Esophagus muscularis mucosa (tissue), 4 donors: ENCODE data around the gene ZNF503. TPM values are rescaled to one million over a fixed set of nuclear protein-coding genes. Genes with fewer than 3 reads are reported as not detected.

Source experiments
- DNase-seq: peaks from one replicate; pipeline ENCODE4 v3.0.0-alpha.2; 2017; ENCODE audit errors: extremely low spot score
- H3K27ac ChIP-seq, 4 donors: fragments of 200-600 bp; sonication (generic); replicated peaks in 1 of 4; 1 replicate in 3 of 4; 2 replicates in 1 of 4; pipeline ENCODE4 v1.5.1; 2016 to 2019; ENCODE audit warnings: mild to moderate bottlenecking in 1 of 4
- H3K27me3 ChIP-seq, 4 donors: fragments of 200-600 bp; sonication (generic); one replicate each; pipeline versions ENCODE4 v1.5.1 to v1.6.0; 2016 to 2019
- H3K36me3 ChIP-seq, 4 donors: fragments of 200-600 bp; sonication (generic); one replicate each; pipeline ENCODE4 v1.5.1; 2016 to 2019
- H3K4me1 ChIP-seq, 4 donors: fragments of 200-600 bp; sonication (generic); one replicate each; pipeline ENCODE4 v1.5.1; 2016 to 2019
- H3K4me3 ChIP-seq, 4 donors: fragments of 200-600 bp; sonication (generic); 1 replicate in 2 of 4; 2 replicates in 2 of 4; pipeline ENCODE4 v1.5.1; 2016 to 2019; ENCODE audit warnings: mild to moderate bottlenecking in 4 of 4, moderate library complexity in 1 of 4
- H3K9me3 ChIP-seq, 4 donors: fragments of 200-600 bp; sonication (generic); 1 replicate in 3 of 4; 2 replicates in 1 of 4; pipeline ENCODE4 v1.5.1; 2016 to 2019
- CTCF ChIP-seq, 3 experiments: fragments of 200-600 bp in 2 of 3; fragments of 450-650 bp in 1 of 3; sonication (generic) in 2 of 3; IDR thresholded peaks; one replicate each; pipeline ENCODE4 v1.5.1; 2017 to 2019; ENCODE audit warnings: antibody characterized with exemption in 3 of 3, mild to moderate bottlenecking in 2 of 3, moderate library complexity in 1 of 3
- EP300 ChIP-seq: sonication (generic); formaldehyde crosslinking; IDR thresholded peaks from one replicate; pipeline ENCODE4 v1.6.1; 2017; ENCODE audit warnings: antibody characterized with exemption
- POLR2A ChIP-seq: fragments of 450-650 bp; IDR thresholded peaks from one replicate; pipeline ENCODE4 v1.6.1; 2017; ENCODE audit warnings: antibody characterized with exemption, moderate library complexity, mild to moderate bottlenecking, low read depth
- POLR2AphosphoS5 ChIP-seq, 2 donors: sonication (generic); formaldehyde crosslinking; IDR thresholded peaks; one replicate each; pipeline ENCODE4 v1.6.1; 2017; ENCODE audit warnings: antibody characterized with exemption in 2 of 2
- WGBS: methylation state at CpG from one replicate; pipeline ENCODE4 v1.1.5; 2018; 5-methylcytosine and 5-hydroxymethylcytosine counted together
- intact Hi-C: fragments of 100-400 bp; cut with DNase I; formaldehyde crosslinking; loops from one replicate; pipeline ENCODE4 v1.15.1; 2023
- total RNA-seq, 4 donors: library from RNA; depleted of rRNA; stranded (reverse); fragments of >200 nt; gene quantifications; one replicate each; pipeline versions ENCODE4 v1.1.0 to v1.2.1, GENCODE V29; 2016

ZNF503 gene
- total RNA-seq, 4 donors from 2014 or later = 21.2 to 101 (median 65.1) TPM

DNA sequence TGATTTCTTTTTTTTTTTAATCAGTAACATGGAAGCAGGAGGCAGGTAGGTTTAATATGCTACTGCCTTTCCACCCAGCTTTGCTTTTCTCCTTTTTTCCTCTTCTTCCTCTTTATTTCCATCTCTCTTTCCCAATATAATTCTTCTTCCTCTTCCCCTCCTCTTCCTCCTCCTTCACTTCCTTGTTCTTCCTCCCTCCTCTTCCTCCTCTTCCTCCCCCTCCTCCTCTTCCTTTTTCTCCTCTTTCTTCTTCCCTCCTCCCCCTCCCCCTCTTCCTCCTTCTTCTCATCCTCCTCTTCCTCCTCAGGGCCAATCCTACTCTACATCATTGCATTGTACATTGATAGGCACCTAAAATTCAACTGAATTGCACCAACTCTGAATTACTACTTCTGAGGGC is 11.4 kb downstream of the ZNF503 start:
- TF ChIP-seq EP300 (no peak), CTCF (IDR thresholded peaks at IDR 0.05) (no peak), POLR2AphosphoS5 (IDR thresholded peaks at IDR 0.05) (no peak), POLR2A (no peak)
- Histone ChIP-seq H3K4me3 (no peak overlapping the region), H3K9me3 (peaks cover 3 to 17% (median 8%) of the 10 kb centered on the region in 4 donors), H3K27me3 (no peaks in the 10 kb centered on the region), H3K36me3 (peaks cover 0 to 8% (median 0%) of the 10 kb centered on the region in 4 donors), H3K27ac (no peak overlapping the region), H3K4me1 (peaks cover 0 to 14% (median 11%) of the 10 kb centered on the region in 4 donors)
- intact Hi-C loops = loop anchor here (5.0 kb wide), 1 partner anchor 93 kb away; no protein-coding TSS in a partner anchor
- DNase-seq = no peak

GRCh38 chr10:75388082-75388481 is 13.5 kb downstream of the ZNF503 start:
- no peaks in the 10 kb centered on the region for H3K27me3 ChIP-seq
- H3K9me3 ChIP-seq = peaks cover 3 to 18% (median 8%) of the 10 kb centered on the region in 4 donors
- no peak overlapping the region for H3K4me3 ChIP-seq
- intact Hi-C loops = no loop called here
- TF ChIP-seq POLR2A (no peak), POLR2AphosphoS5 (IDR thresholded peaks at IDR 0.05) (no peak), EP300 (no peak), CTCF (IDR thresholded peaks at IDR 0.05) (no peak)
- no peaks in the 10 kb centered on the region for H3K4me1 ChIP-seq
- no peak overlapping the region for H3K27ac ChIP-seq
- no peak for DNase-seq
- WGBS = 93% methylated on average over 3 of the region's 3 CpGs
- peaks cover 0 to 4% (median 0%) of the 10 kb centered on the region in 4 donors for H3K36me3 ChIP-seq

DNA sequence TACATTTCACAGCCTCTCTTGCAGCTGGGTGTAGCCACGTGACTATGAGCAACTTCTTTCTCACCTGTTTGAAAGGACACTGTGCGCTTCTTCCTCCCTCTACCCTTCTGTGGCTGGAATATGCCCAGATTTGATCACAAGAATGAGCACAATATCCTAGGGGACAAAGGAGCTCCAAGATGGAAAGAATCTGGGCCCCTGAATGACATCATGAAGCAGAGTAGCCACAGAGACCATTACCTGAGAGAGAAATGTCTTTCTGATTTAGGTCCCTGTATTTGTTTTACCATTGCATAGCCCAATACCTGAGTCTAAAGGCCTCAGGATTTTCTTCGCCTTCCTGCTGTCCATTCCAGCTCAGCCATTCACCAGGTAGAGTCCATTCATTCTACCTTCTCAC is 15.4 kb downstream of the ZNF503 start:
- Histone ChIP-seq H3K4me3 (no peak overlapping the region), H3K36me3 (peaks cover 0 to 4% (median 0%) of the 10 kb centered on the region in 4 donors), H3K27me3 (no peaks in the 10 kb centered on the region), H3K4me1 (no peaks in the 10 kb centered on the region), H3K27ac (no peak overlapping the region), H3K9me3 (peaks cover 3 to 18% (median 8%) of the 10 kb centered on the region in 4 donors)
- WGBS = 99% methylated on average over 3 of the region's 3 CpGs
- TF ChIP-seq EP300 (no peak), CTCF (IDR thresholded peaks at IDR 0.05) (no peak), POLR2A (no peak)
- intact Hi-C loops = no loop called here
- no peak for DNase-seq

- DNase-seq = no peak
- WGBS = 97% methylated on average over 6 of the region's 6 CpGs
- Histone ChIP-seq H3K4me1 (peaks cover 0 to 17% (median 0%) of the 10 kb centered on the region in 4 donors), H3K4me3 (no peak overlapping the region), H3K36me3 (no peaks in the 10 kb centered on the region), H3K9me3 (no peaks in the 10 kb centered on the region), H3K27ac (no peak overlapping the region), H3K27me3 (no peaks in the 10 kb centered on the region)
- intact Hi-C loops = no loop called here
- no peak for TF ChIP-seq POLR2AphosphoS5 (IDR thresholded peaks at IDR 0.05)
- TF ChIP-seq CTCF (IDR thresholded peaks at IDR 0.05) = no peak
- TF ChIP-seq EP300 = no peak
- no peak for TF ChIP-seq POLR2A
Observed at GRCh38 chr10:75379817-75380216, 21.7 kb downstream of the ZNF503 start.

- intact Hi-C loops = no loop called here
- Histone ChIP-seq H3K27ac (no peak overlapping the region), H3K4me3 (no peak overlapping the region), H3K36me3 (no peaks in the 10 kb centered on the region), H3K4me1 (peaks cover 0 to 17% (median 0%) of the 10 kb centered on the region in 4 donors), H3K27me3 (no peaks in the 10 kb centered on the region), H3K9me3 (no peaks in the 10 kb centered on the region)
- no peak for DNase-seq
- WGBS = 73% methylated on average over 10 of the region's 10 CpGs
- TF ChIP-seq CTCF (IDR thresholded peaks at IDR 0.05) (no peak), POLR2AphosphoS5 (IDR thresholded peaks at IDR 0.05) (no peak), POLR2A (no peak), EP300 (no peak)
Observed at GRCh38 chr10:75379212-75379724, 22.3 kb downstream of the ZNF503 start.
